GM12878 (cell line): ENCODE data around the gene FSTL4. TPM values are rescaled to one million over a fixed set of nuclear protein-coding genes. Genes with fewer than 3 reads are reported as not detected.

Source experiments
- ATAC-seq: fragments of 200-7000 bp; cut with Tn5 transposase; 3 replicates; pipeline ENCODE4 v1.9.1; 2020; ENCODE audit warnings: mild to moderate bottlenecking, moderate library complexity
- BruUV-seq: library from RNA; stranded (reverse); fragments of 400-500 nt; replicated peaks from 2 replicates; lab custom pipeline; 2021; lab: Mats Ljungman, UMichigan
- CTCF ChIA-PET: fragments of 300-600 bp; sonication (Branson Sonifier 250); formaldehyde crosslinking; extraction: SDS; loops from one replicate; lab custom pipeline; 2021; ENCODE audit warnings: inconsistent platforms; lab: Yijun Ruan, JAX
- POLR2A ChIA-PET: fragments of 350-600 bp; formaldehyde crosslinking; extraction: SDS; loops from one replicate; lab custom pipeline; 2021; ENCODE audit warnings: inconsistent platforms; lab: Charles Lee
- RAD21 ChIA-PET: fragments of 300-600 bp; sonication (Branson Sonifier 250); formaldehyde crosslinking; loops from one replicate; lab custom pipeline; 2023; ENCODE audit warnings: antibody characterized with exemption; ENCODE audit not compliant: unreplicated experiment; lab: Charles Lee
- SMC1A ChIA-PET: fragments of 300-600 bp; sonication (Branson Sonifier 250); formaldehyde crosslinking; loops from one replicate; lab custom pipeline; 2023; ENCODE audit not compliant: unreplicated experiment, uncharacterized antibody; lab: Charles Lee
- DNase-seq: peaks from one replicate; pipeline ENCODE4 v3.0.0-alpha.2; 2011; ENCODE audit warnings: low read depth, low spot score
- FAIRE-seq: peaks from 3 replicates; lab custom pipeline; 2011; peaks lifted over from hg19 to GRCh38; lab: Jason Lieb, UNC
- H2AFZ ChIP-seq: 2 replicates; pipeline ENCODE4 v1.6.0; 2011; ENCODE audit warnings: low read depth, low read length, control low read depth; ENCODE audit not compliant: control insufficient read depth
- H3K27ac ChIP-seq: 2 replicates; pipeline ENCODE4 v1.5.1; 2011; ENCODE audit warnings: control low read depth; ENCODE audit not compliant: control insufficient read depth, insufficient read depth
- H3K27me3 ChIP-seq, 2 experiments: replicated peaks in 1 of 2; 2 replicates each; pipeline versions ENCODE4 v1.6.0 to v1.6.1; 2011; ENCODE audit warnings: low read length in 1 of 2; ENCODE audit not compliant: control insufficient read depth in 2 of 2, insufficient read depth in 2 of 2
- H3K36me3 ChIP-seq, 2 experiments: 2 replicates each; pipeline ENCODE4 v1.5.1; 2011; ENCODE audit warnings: low read length in 1 of 2; ENCODE audit not compliant: control insufficient read depth in 2 of 2, insufficient read depth in 2 of 2
- H3K4me1 ChIP-seq: 2 replicates; pipeline ENCODE4 v1.6.1; 2011; ENCODE audit warnings: mild to moderate bottlenecking, low read length, moderate library complexity, mixed read lengths; ENCODE audit not compliant: control insufficient read depth, insufficient read depth
- H3K4me2 ChIP-seq: 2 replicates; pipeline ENCODE4 v1.6.0; 2011; ENCODE audit warnings: control low read depth; ENCODE audit not compliant: control insufficient read depth, insufficient read depth
- H3K4me3 ChIP-seq: fragments of 200-600 bp; sonication (generic); 2 replicates; pipeline ENCODE4 v1.5.1; 2016
- H3K79me2 ChIP-seq: 2 replicates; pipeline ENCODE4 v1.6.0; 2011; ENCODE audit warnings: low read length; ENCODE audit not compliant: control insufficient read depth, insufficient read depth
- H3K9ac ChIP-seq: 2 replicates; pipeline ENCODE4 v1.8.0; 2011; ENCODE audit warnings: low read length, control low read depth, mixed read lengths; ENCODE audit not compliant: control insufficient read depth, insufficient read depth
- H3K9me3 ChIP-seq: replicated peaks from 3 replicates; pipeline ENCODE4 v1.5.1; 2011; ENCODE audit warnings: mild to moderate bottlenecking, low read length; ENCODE audit not compliant: control insufficient read depth, insufficient read depth
- H4K20me1 ChIP-seq: 2 replicates; pipeline ENCODE4 v1.6.0; 2011; ENCODE audit not compliant: control insufficient read depth, insufficient read depth
- BRCA1 ChIP-seq: IDR thresholded peaks from 2 replicates; pipeline ENCODE4 v1.6.1; 2011; ENCODE audit warnings: low read depth, low read length, improper control_type of control experiment
- CBFB ChIP-seq: IDR thresholded peaks from 2 replicates; pipeline ENCODE4 v1.6.1; 2016; ENCODE audit warnings: antibody characterized with exemption, low read depth
- CBX5 ChIP-seq: sonication (generic); IDR thresholded peaks from 2 replicates; pipeline ENCODE4 v1.6.1; 2016; ENCODE audit warnings: low read depth, moderate library complexity, mild to moderate bottlenecking, inconsistent platforms
- ESRRA ChIP-seq: IDR thresholded peaks from 2 replicates; pipeline ENCODE4 v1.6.1; 2012; ENCODE audit warnings: mild to moderate bottlenecking, low read length, improper control_type of control experiment
- ETV6 ChIP-seq, 2 experiments: fragments of 450-650 bp in 1 of 2; IDR thresholded peaks in 1 of 2; conservative IDR thresholded peaks in 1 of 2; 2 replicates each; pipeline ENCODE4 v1.6.1; 2014; ENCODE audit warnings: antibody characterized with exemption in 1 of 2, borderline replicate concordance in 1 of 2, low read depth in 1 of 2, mild to moderate bottlenecking in 1 of 2, moderate library complexity in 1 of 2
- FOS ChIP-seq: IDR thresholded peaks from 3 replicates; pipeline ENCODE4 v1.6.1; 2011; ENCODE audit warnings: borderline replicate concordance; ENCODE audit not compliant: insufficient read length; ENCODE audit errors: extremely low read depth
- FOXM1 ChIP-seq: IDR thresholded peaks from 2 replicates; pipeline ENCODE4 v1.6.1; 2012; ENCODE audit warnings: low read depth, mild to moderate bottlenecking, inconsistent platforms, low read length, moderate library complexity
- HDGF ChIP-seq: fragments of 450-650 bp; IDR thresholded peaks from 2 replicates; pipeline ENCODE4 v1.6.1; 2016; ENCODE audit warnings: antibody characterized with exemption
- IKZF2 ChIP-seq, 2 experiments: fragments of 450-650 bp; IDR thresholded peaks; 2 replicates each; pipeline ENCODE4 v1.6.1; 2017; ENCODE audit warnings: mild to moderate bottlenecking in 2 of 2, moderate library complexity in 2 of 2
- LARP7 ChIP-seq: fragments of 450-650 bp; IDR thresholded peaks from 2 replicates; pipeline ENCODE4 v1.6.1; 2017; ENCODE audit warnings: mild to moderate bottlenecking
- MTA2 ChIP-seq: fragments of 450-650 bp; IDR thresholded peaks from 2 replicates; pipeline ENCODE4 v1.6.1; 2016; ENCODE audit warnings: low read depth, mild to moderate bottlenecking, moderate library complexity
- NBN ChIP-seq: fragments of 450-650 bp; IDR thresholded peaks from 2 replicates; pipeline ENCODE4 v1.6.1; 2016
- PAX5 ChIP-seq: IDR thresholded peaks from 2 replicates; pipeline ENCODE4 v1.6.1; 2011; ENCODE audit warnings: low read depth, low read length, borderline replicate concordance
- PAX8 ChIP-seq: fragments of 450-650 bp; IDR thresholded peaks from 2 replicates; pipeline ENCODE4 v1.6.1; 2017; ENCODE audit warnings: mild to moderate bottlenecking, moderate library complexity
- POU2F2 ChIP-seq: IDR thresholded peaks from 3 replicates; pipeline ENCODE4 v1.6.1; 2011; ENCODE audit warnings: low read depth, mild to moderate bottlenecking, low read length, borderline replicate concordance
- RCOR1 ChIP-seq: conservative IDR thresholded peaks from 2 replicates; pipeline ENCODE4 v1.6.1; 2012; ENCODE audit warnings: low read depth, low read length, improper control_type of control experiment
- TAF1 ChIP-seq: IDR thresholded peaks from 2 replicates; pipeline ENCODE4 v1.6.1; 2011; ENCODE audit warnings: mild to moderate bottlenecking, low read depth, low read length, borderline replicate concordance
- TARDBP ChIP-seq: IDR thresholded peaks from 2 replicates; pipeline ENCODE4 v1.6.1; 2016; ENCODE audit warnings: borderline replicate concordance
- YY1 ChIP-seq: IDR thresholded peaks from 2 replicates; pipeline ENCODE4 v1.6.1; 2011; ENCODE audit warnings: low read depth, mild to moderate bottlenecking, low read length
- ZNF24 ChIP-seq: fragments of 450-650 bp; IDR thresholded peaks from 2 replicates; pipeline ENCODE4 v1.6.1; 2017; ENCODE audit warnings: antibody characterized with exemption, mild to moderate bottlenecking
- WGBS: methylation state at CpG from one replicate; pipeline ENCODE4 v1.1.6; 2016; ENCODE audit warnings: low lambda C conversion rate; ENCODE audit not compliant: insufficient replicate concordance, insufficient coverage; ENCODE audit errors: missing lambda C conversion rate; 5-methylcytosine and 5-hydroxymethylcytosine counted together
- in situ Hi-C: fragments of 300-500 bp; cut with MboI; formaldehyde crosslinking; loops from 9 replicates; pipeline ENCODE4 v1.14.3; 2018; ENCODE audit warnings: mixed read lengths
- intact Hi-C: fragments of 100-400 bp; cut with micrococcal nuclease; formaldehyde crosslinking; loops from one replicate; pipeline ENCODE4 v1.14.2; 2022; ENCODE audit not compliant: unreplicated experiment
- polyA plus RNA-seq, 11 experiments: library from polyadenylated mRNA; depleted of rRNA in 4 of 11; unstranded in 6 of 11; stranded (reverse) in 5 of 11; fragments of >200 nt; fragmentation: Nextera tagmentation in 4 of 11; fragmentation: Illumina TruSeq in 1 of 11; extraction: Ambion mirVana in 4 of 11; extraction: Trizol in 1 of 11; gene quantifications; 1 replicate in 1 of 11; 2 replicates in 10 of 11; pipeline versions ENCODE4 v1.2.1 to v1.2.3, GENCODE V29; 2011 to 2016; ENCODE audit warnings: inconsistent platforms in 2 of 11, missing spikeins in 2 of 11, low read depth in 1 of 11
- total RNA-seq, 4 experiments: library from RNA; depleted of rRNA in 3 of 4; stranded (reverse); fragments of >200 nt in 3 of 4; fragmentation: Illumina TruSeq in 1 of 4; extraction: Trizol in 1 of 4; gene quantifications; 2 replicates each; pipeline versions ENCODE4 v1.2.1 to v1.2.3, GENCODE V29; 2013 to 2021
- TF ChIP-seq, protein P1 (sequence below): IDR thresholded peaks from 2 replicates; pipeline ENCODE4 v1.6.1; 2012; ENCODE audit warnings: low read depth, low read length, improper control_type of control experiment
- TF ChIP-seq, protein P2 (sequence below): IDR thresholded peaks from 2 replicates; pipeline ENCODE4 v1.6.1; 2011; ENCODE audit warnings: borderline replicate concordance, low read depth, mild to moderate bottlenecking, moderate library complexity, mixed read lengths, low read length; ENCODE audit not compliant: insufficient read depth; ENCODE audit errors: extremely low read length

FSTL4 gene
- total and polyA plus RNA-seq, 10 of the 15 experiments (the other 5 are each of a cell fraction or from before 2014, with no cell fraction given) = 0.01 to 0.79 (median 0.21) TPM; not detected in 6

- TF ChIP-seq LARP7 = no peak
- no peak for TF ChIP-seq PAX8
- TF ChIP-seq, protein P1, sequence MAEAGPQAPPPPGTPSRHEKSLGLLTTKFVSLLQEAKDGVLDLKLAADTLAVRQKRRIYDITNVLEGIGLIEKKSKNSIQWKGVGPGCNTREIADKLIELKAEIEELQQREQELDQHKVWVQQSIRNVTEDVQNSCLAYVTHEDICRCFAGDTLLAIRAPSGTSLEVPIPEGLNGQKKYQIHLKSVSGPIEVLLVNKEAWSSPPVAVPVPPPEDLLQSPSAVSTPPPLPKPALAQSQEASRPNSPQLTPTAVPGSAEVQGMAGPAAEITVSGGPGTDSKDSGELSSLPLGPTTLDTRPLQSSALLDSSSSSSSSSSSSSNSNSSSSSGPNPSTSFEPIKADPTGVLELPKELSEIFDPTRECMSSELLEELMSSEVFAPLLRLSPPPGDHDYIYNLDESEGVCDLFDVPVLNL = no peak
- TF ChIP-seq FOS = no peak
- no peak for TF ChIP-seq BRCA1
- TF ChIP-seq POU2F2 = no peak
- no peak for TF ChIP-seq MTA2
- no peak for TF ChIP-seq RCOR1
- TF ChIP-seq CBX5 = no peak
- TF ChIP-seq ETV6 (conservative IDR thresholded peaks at IDR 0.05 in 1 of 2, IDR thresholded peaks at IDR 0.05 in 1 of 2; ENCODE audit: borderline replicate concordance in 1 of 2, low read depth in 1 of 2) = no peak
Measured at GRCh38 chr5:133635051-133635450, 22.7 kb upstream of the FSTL4 start (continued).

DNA sequence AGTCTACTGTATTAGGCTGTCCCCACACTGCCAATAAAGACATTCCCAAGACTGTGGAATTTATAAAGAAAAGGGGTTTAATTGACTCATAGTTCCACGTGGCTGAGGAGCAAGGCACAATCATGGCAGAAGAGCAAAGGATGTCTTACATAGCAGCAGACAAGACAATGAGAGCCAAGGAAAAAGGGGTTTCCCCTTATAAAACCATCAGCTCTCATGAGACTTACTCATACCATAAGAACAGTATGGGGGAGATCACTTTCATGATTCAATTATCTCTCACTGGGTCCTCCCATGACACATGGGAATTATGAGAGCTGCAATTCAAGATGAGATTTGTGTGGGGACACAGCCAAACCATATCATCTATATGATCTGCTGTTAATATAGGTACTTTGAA lies 14.8 kb upstream of the FSTL4 start:
- Histone ChIP-seq H3K4me3 (no peak overlapping the region), H4K20me1 (no peaks in the 10 kb centered on the region), H3K9me3 (no peaks in the 10 kb centered on the region), H2AFZ (no peak overlapping the region), H3K9ac (no peak overlapping the region), H3K4me2 (no peak overlapping the region), H3K36me3 (no peaks in the 10 kb centered on the region), H3K27me3 (no peaks in the 10 kb centered on the region), H3K4me1 (no peaks in the 10 kb centered on the region), H3K27ac (no peak overlapping the region), H3K79me2 (no peaks in the 10 kb centered on the region)
- FAIRE-seq (no peak), DNase-seq (no peak), ATAC-seq (peak; percentile 49; the same call in 2 of the 3 replicates)
- ChIA-PET POLR2A (no interaction called here), CTCF (no interaction called here), SMC1A (interaction anchor here (1.0 kb wide), 1 partner anchor 64 kb away, joined by 3 read pairs; no protein-coding TSS in a partner anchor), RAD21 (interaction anchor here (0.9 kb wide), 1 partner anchor 55 kb away, joined by 3 read pairs; no protein-coding TSS in a partner anchor)
- WGBS = 0% methylated on average over 1 of the region's 1 CpG
- intact Hi-C loops (no loop called here), in situ Hi-C loops (no loop called here)
- no TSS peak for BruUV-seq
- TF ChIP-seq CBFB (no peak), YY1 (no peak), TAF1 (no peak), ESRRA (no peak), HDGF (no peak), ZNF24 (no peak), RCOR1 (no peak), IKZF2 (IDR thresholded peaks at IDR 0.05) (no peak), PAX5 (no peak), FOXM1 (no peak), TARDBP (no peak), NBN (no peak)
- TF ChIP-seq, protein P2, sequence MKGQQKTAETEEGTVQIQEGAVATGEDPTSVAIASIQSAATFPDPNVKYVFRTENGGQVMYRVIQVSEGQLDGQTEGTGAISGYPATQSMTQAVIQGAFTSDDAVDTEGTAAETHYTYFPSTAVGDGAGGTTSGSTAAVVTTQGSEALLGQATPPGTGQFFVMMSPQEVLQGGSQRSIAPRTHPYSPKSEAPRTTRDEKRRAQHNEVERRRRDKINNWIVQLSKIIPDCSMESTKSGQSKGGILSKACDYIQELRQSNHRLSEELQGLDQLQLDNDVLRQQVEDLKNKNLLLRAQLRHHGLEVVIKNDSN = no peak
